B cell (primary cell): ENCODE data around the gene TAS1R1. TPM values are rescaled to one million over a fixed set of nuclear protein-coding genes. Genes with fewer than 3 reads are reported as not detected.

Experiments
- ATAC-seq: fragments of 200-7000 bp; cut with Tn5 transposase; one replicate; pipeline ENCODE4 v1.10.0; 2021; ENCODE audit warnings: low read depth, mild to moderate bottlenecking, moderate number of reproducible peaks, moderate library complexity
- CTCF ChIA-PET: fragments of 350-600 bp; sonication (Branson Sonifier 250); formaldehyde crosslinking; loops from one replicate; lab custom pipeline; 2021; ENCODE audit warnings: antibody characterized with exemption, inconsistent platforms; lab: Charles Lee
- POLR2A ChIA-PET: fragments of 350-600 bp; sonication (Branson Sonifier 250); formaldehyde crosslinking; loops from one replicate; lab custom pipeline; 2021; ENCODE audit warnings: antibody characterized with exemption; lab: Charles Lee
- DNase-seq: peaks from one replicate; pipeline ENCODE4 v3.0.0; 2013
- H2AFZ ChIP-seq: 2 replicates; pipeline ENCODE4 v1.6.1; 2012; ENCODE audit warnings: mild to moderate bottlenecking, low read depth, low read length; ENCODE audit not compliant: insufficient read depth, poor library complexity, severe bottlenecking
- H3K27ac ChIP-seq, 2 donors: 1 replicate in 1 of 2; 2 replicates in 1 of 2; pipeline ENCODE4 v1.5.1; 2012 to 2013; ENCODE audit warnings: low read length in 2 of 2, mild to moderate bottlenecking in 2 of 2, moderate library complexity in 1 of 2
- H3K27me3 ChIP-seq, 4 experiments: fragments of 200-600 bp in 1 of 4; sonication (generic) in 1 of 4; replicated peaks in 1 of 4; 1 replicate in 2 of 4; 2 replicates in 2 of 4; pipeline versions ENCODE4 v1.6.1 to v1.7.0; 2013 to 2016; ENCODE audit warnings: low read length in 3 of 4, mild to moderate bottlenecking in 2 of 4, mixed read lengths in 1 of 4, moderate library complexity in 1 of 4; ENCODE audit not compliant: insufficient read depth in 4 of 4, control insufficient read depth in 3 of 4; ENCODE audit errors: control extremely low read depth in 1 of 4
- H3K36me3 ChIP-seq, 2 experiments: replicated peaks in 1 of 2; 1 replicate in 1 of 2; 2 replicates in 1 of 2; pipeline versions ENCODE4 v1.6.1 to v1.7.1; 2013; ENCODE audit warnings: low read length in 1 of 2; ENCODE audit not compliant: insufficient read depth in 2 of 2, control insufficient read depth in 1 of 2; ENCODE audit errors: control extremely low read depth in 1 of 2, extremely low read depth in 1 of 2
- H3K4me1 ChIP-seq, 2 donors: fragments of 200-600 bp in 1 of 2; sonication (generic) in 1 of 2; 1 replicate in 1 of 2; 2 replicates in 1 of 2; pipeline versions ENCODE4 v1.5.1 to v1.6.1; 2013 to 2017; ENCODE audit warnings: low read length in 2 of 2; ENCODE audit not compliant: control insufficient read depth in 2 of 2, insufficient read depth in 2 of 2
- H3K4me2 ChIP-seq: replicated peaks from 2 replicates; pipeline ENCODE3; 2012; ENCODE audit warnings: mild to moderate bottlenecking, low read depth, low read length; ENCODE audit not compliant: poor library complexity, severe bottlenecking
- H3K4me3 ChIP-seq, 5 experiments: fragments of 200-600 bp in 1 of 5; sonication (generic) in 1 of 5; 1 replicate in 3 of 5; 2 replicates in 2 of 5; pipeline versions ENCODE4 v1.5.1 to v1.7.0; 2011 to 2016; ENCODE audit warnings: low read length in 4 of 5, mild to moderate bottlenecking in 4 of 5, low read depth in 2 of 5, control low read depth in 1 of 5, moderate library complexity in 1 of 5; ENCODE audit not compliant: insufficient read depth in 1 of 5; ENCODE audit errors: control extremely low read depth in 1 of 5, extremely low read depth in 1 of 5
- H3K79me2 ChIP-seq: fragments of 200-600 bp; sonication (generic); one replicate; pipeline ENCODE4 v1.6.0; 2016; ENCODE audit warnings: low read length; ENCODE audit not compliant: control insufficient read depth, insufficient read depth
- H3K9ac ChIP-seq: fragments of 200-600 bp; sonication (generic); 2 replicates; pipeline ENCODE4 v1.6.1; 2017; ENCODE audit warnings: mild to moderate bottlenecking, low read length, moderate library complexity
- H3K9me3 ChIP-seq, 3 donors: one replicate each; pipeline versions ENCODE4 v1.6.1 to v1.7.1; 2013; ENCODE audit warnings: low read length in 2 of 3; ENCODE audit not compliant: control insufficient read depth in 2 of 3, insufficient read depth in 1 of 3; ENCODE audit errors: control extremely low read depth in 1 of 3
- H4K20me1 ChIP-seq: 2 replicates; pipeline ENCODE4 v1.6.0; 2012; ENCODE audit warnings: mild to moderate bottlenecking, low read length; ENCODE audit not compliant: insufficient read depth, control insufficient read depth, poor library complexity, severe bottlenecking
- H3K27ac Mint-ChIP-seq: one replicate; pipeline ENCODE4 v1.8.0; 2021; ENCODE audit warnings: mixed read lengths
- H3K27me3 Mint-ChIP-seq: one replicate; pipeline ENCODE4 v1.8.0; 2021; ENCODE audit warnings: mixed read lengths
- H3K4me1 Mint-ChIP-seq: one replicate; pipeline ENCODE4 v1.8.0; 2021; ENCODE audit warnings: mixed read lengths
- H3K4me3 Mint-ChIP-seq: one replicate; pipeline ENCODE4 v1.8.0; 2021; ENCODE audit warnings: mixed read lengths
- H3K9me3 Mint-ChIP-seq: one replicate; pipeline ENCODE4 v1.8.0; 2022; ENCODE audit warnings: mixed read lengths; ENCODE audit not compliant: insufficient read depth
- EZH2 ChIP-seq: IDR thresholded peaks from 2 replicates; pipeline ENCODE4 v1.6.1; 2012; ENCODE audit warnings: borderline replicate concordance, low read depth, mild to moderate bottlenecking, moderate library complexity, low read length; ENCODE audit not compliant: insufficient read depth, poor library complexity, severe bottlenecking
- WGBS: methylation state at CpG from one replicate; pipeline ENCODE4 v1.1.5; 2013; ENCODE audit warnings: missing lambda C conversion rate; ENCODE audit not compliant: insufficient coverage; 5-methylcytosine and 5-hydroxymethylcytosine counted together
- intact Hi-C: fragments of 100-400 bp; cut with micrococcal nuclease; formaldehyde crosslinking; loops from one replicate; pipeline ENCODE4 v1.10.0; 2022
- polyA plus RNA-seq: library from polyadenylated mRNA; depleted of rRNA; stranded (reverse); fragments of >200 nt; gene quantifications from 2 replicates; pipeline ENCODE4 v1.2.3, GENCODE V29; 2012
- total RNA-seq, 2 donors: library from RNA; stranded (reverse); fragments of 120-200 nt in 1 of 2; gene quantifications; 1 replicate in 1 of 2; 2 replicates in 1 of 2; pipeline versions ENCODE4 v1.2.3 to v1.2.4, GENCODE V29; 2013 to 2022
- TF ChIP-seq, protein P1 (sequence below): fragments of 200-600 bp; IDR thresholded peaks from one replicate; pipeline ENCODE4 v1.8.0; 2022; ENCODE audit warnings: antibody characterized with exemption, mild to moderate bottlenecking

Gene TAS1R1
- total and polyA plus RNA-seq, 2 donors (not counting 1 experiment from before 2014, with no cell fraction given), result 0.09 TPM; not detected in 1

DNA sequence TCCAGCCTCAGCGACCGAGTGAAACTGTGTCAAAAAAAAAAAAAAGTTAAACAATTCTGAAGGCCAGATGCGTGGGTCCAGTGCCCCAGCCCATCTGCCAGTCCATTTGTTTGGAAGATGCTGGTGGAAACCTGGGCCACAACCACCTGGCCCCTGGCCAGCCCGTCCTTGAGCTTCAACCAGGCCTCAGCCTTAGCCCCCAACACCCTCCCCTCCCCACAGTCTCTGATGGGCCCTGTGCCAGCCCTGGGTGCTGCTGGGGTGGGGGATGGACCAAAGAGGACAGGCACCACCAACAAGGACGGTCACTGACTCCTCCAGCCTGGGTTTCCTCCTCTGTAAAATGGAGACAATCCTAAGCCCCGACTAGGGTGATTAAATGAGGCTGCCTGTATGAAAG, 44.1 kb upstream of the TAS1R1 start:
- ChIA-PET CTCF (no interaction called here), POLR2A (no interaction called here)
- peaks cover 0 to 10% of the 10 kb centered on the region in 2 donors for H3K4me1 ChIP-seq
- no peak overlapping the region for H3K9ac ChIP-seq
- WGBS, result 62% methylated on average over 4 of the region's 6 CpGs
- H2AFZ ChIP-seq, result no peak overlapping the region
- Mint-ChIP-seq H3K4me3 (no peak overlapping the region), H3K9me3 (no peaks in the 10 kb centered on the region), H3K4me1 (no peaks in the 10 kb centered on the region), H3K27ac (no peak overlapping the region), H3K27me3 (peaks cover 6% of the 10 kb centered on the region)
- peaks cover 0 to 2% (median 0%) of the 10 kb centered on the region in 4 experiments for H3K27me3 ChIP-seq
- intact Hi-C loops, result no loop called here
- H3K9me3 ChIP-seq, result no peaks in the 10 kb centered on the region
- no peak overlapping the region for H3K4me3 ChIP-seq
- no peaks in the 10 kb centered on the region for H4K20me1 ChIP-seq
- no peaks in the 10 kb centered on the region for H3K79me2 ChIP-seq
- ATAC-seq (no peak), DNase-seq (no peak)
- no peak overlapping the region for H3K4me2 ChIP-seq
- no peak for TF ChIP-seq EZH2
- TF ChIP-seq, protein P1, sequence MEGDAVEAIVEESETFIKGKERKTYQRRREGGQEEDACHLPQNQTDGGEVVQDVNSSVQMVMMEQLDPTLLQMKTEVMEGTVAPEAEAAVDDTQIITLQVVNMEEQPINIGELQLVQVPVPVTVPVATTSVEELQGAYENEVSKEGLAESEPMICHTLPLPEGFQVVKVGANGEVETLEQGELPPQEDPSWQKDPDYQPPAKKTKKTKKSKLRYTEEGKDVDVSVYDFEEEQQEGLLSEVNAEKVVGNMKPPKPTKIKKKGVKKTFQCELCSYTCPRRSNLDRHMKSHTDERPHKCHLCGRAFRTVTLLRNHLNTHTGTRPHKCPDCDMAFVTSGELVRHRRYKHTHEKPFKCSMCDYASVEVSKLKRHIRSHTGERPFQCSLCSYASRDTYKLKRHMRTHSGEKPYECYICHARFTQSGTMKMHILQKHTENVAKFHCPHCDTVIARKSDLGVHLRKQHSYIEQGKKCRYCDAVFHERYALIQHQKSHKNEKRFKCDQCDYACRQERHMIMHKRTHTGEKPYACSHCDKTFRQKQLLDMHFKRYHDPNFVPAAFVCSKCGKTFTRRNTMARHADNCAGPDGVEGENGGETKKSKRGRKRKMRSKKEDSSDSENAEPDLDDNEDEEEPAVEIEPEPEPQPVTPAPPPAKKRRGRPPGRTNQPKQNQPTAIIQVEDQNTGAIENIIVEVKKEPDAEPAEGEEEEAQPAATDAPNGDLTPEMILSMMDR, result no peak
- no peak overlapping the region for H3K27ac ChIP-seq
- no peaks in the 10 kb centered on the region for H3K36me3 ChIP-seq

DNA sequence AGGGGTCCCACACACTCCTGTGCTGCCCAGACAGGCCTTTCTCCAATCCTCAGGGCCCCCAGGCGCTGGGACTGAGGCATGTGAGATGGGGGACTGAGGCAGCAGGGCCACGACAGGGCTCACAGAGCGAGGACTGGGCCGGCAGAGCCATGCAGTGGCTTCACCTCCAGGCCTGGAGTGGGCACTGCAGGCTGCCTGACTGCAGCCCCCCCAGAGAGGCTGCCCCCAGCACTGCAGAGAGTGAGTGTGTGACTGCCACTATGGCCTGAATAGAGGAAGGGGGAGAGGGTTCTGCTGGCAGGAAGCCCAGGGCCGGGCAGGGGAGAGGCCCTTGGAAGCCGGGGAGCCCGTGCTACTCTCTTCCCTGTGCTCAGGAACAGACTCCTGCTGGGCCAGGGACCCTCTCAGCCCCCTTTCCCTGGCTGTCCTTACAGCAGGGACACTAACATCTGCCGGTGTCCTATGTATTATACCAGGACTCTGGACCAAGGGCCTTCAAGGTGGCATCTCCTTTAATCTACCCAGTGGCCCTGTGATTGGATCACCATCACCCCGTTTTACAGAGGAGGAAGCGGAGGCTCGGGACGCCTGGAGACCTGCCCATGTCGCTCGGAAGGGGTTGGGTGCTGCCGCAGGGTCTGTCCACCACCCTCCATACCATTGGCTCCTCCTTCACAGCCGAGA, 43.4 kb upstream of the TAS1R1 start:
- no peak overlapping the region for H3K4me3 Mint-ChIP-seq
- no peak for TF ChIP-seq EZH2
- TF ChIP-seq, protein P1, result no peak
- no peaks in the 10 kb centered on the region for H3K9me3 Mint-ChIP-seq
- DNase-seq (no peak), ATAC-seq (no peak)
- Histone ChIP-seq H2AFZ (no peak overlapping the region), H3K9ac (no peak overlapping the region), H3K9me3 (no peaks in the 10 kb centered on the region), H3K4me3 (no peak overlapping the region), H3K4me1 (peaks cover 0 to 10% of the 10 kb centered on the region in 2 donors), H4K20me1 (no peaks in the 10 kb centered on the region), H3K27ac (no peak overlapping the region), H3K27me3 (peaks cover 0 to 2% (median 0%) of the 10 kb centered on the region in 4 experiments), H3K36me3 (no peaks in the 10 kb centered on the region), H3K4me2 (no peak overlapping the region), H3K79me2 (no peaks in the 10 kb centered on the region)
- intact Hi-C loops, result no loop called here
- no peaks in the 10 kb centered on the region for H3K4me1 Mint-ChIP-seq
- peaks cover 5% of the 10 kb centered on the region for H3K27me3 Mint-ChIP-seq
- H3K27ac Mint-ChIP-seq, result no peak overlapping the region
- POLR2A ChIA-PET, result no interaction called here
- CTCF ChIA-PET, result interaction anchor here (2.0 kb wide), 1 partner anchor 11 kb away, joined by 8 read pairs; no protein-coding TSS in a partner anchor
- WGBS, result 90% methylated on average over 16 of the region's 16 CpGs
